Neural cell (in vitro differentiated cells): Measurements from ENCODE around the gene ASTN1. TPM values are rescaled to one million over a fixed set of nuclear protein-coding genes. Genes with fewer than 3 reads are reported as not detected.
A peak's percentile ranks its signal among the peaks of the same experiment; 100 is the strongest.

Experiments used
- H2AFZ ChIP-seq: fragments of 200-600, 300-800 bp; sonication (generic), shearing (Covaris generic); 2 replicates; pipeline ENCODE4 v1.6.0; 2014; ENCODE audit warnings: low read depth, mild to moderate bottlenecking, antibody characterized with exemption, low read length, moderate library complexity
- H3F3A ChIP-seq: fragments of 200-600 bp; shearing (Covaris generic); 2 replicates; pipeline ENCODE4 v1.6.1; 2016; ENCODE audit warnings: mild to moderate bottlenecking, moderate library complexity, mixed read lengths, antibody characterized with exemption, low read length; ENCODE audit not compliant: insufficient read depth, poor library complexity, severe bottlenecking
- H3K27ac ChIP-seq: fragments of 200-600, 300-800 bp; sonication (generic), shearing (Covaris generic); 2 replicates; pipeline ENCODE4 v1.5.1; 2014; ENCODE audit warnings: mild to moderate bottlenecking, low read length, moderate library complexity
- H3K27me3 ChIP-seq: fragments of 300-800, 200-600 bp; sonication (generic), shearing (Covaris generic); 2 replicates; pipeline ENCODE4 v1.6.0; 2014; ENCODE audit warnings: mild to moderate bottlenecking, low read depth, low read length, moderate library complexity; ENCODE audit not compliant: insufficient read depth
- H3K36me3 ChIP-seq: fragments of 300-800, 200-600 bp; sonication (generic), shearing (Covaris generic); 2 replicates; pipeline ENCODE4 v1.5.1; 2014; ENCODE audit warnings: mild to moderate bottlenecking, antibody characterized with exemption, low read length, moderate library complexity; ENCODE audit not compliant: insufficient read depth
- H3K4me2 ChIP-seq: fragments of 300-800, 200-600 bp; sonication (generic), shearing (Covaris generic); 2 replicates; pipeline ENCODE4 v1.6.0; 2014; ENCODE audit warnings: mild to moderate bottlenecking, low read length
- H3K4me3 ChIP-seq: fragments of 300-800, 200-600 bp; sonication (generic), shearing (Covaris generic); 2 replicates; pipeline ENCODE4 v1.5.1; 2014; ENCODE audit warnings: mild to moderate bottlenecking, low read length, moderate library complexity
- H3K79me2 ChIP-seq: fragments of 200-600 bp; shearing (Covaris generic); replicated peaks from 2 replicates; pipeline ENCODE4 v1.6.0; 2014; ENCODE audit warnings: mild to moderate bottlenecking, low read length, moderate library complexity; ENCODE audit not compliant: insufficient read depth
- H3K9ac ChIP-seq: fragments of 300-800, 200-600 bp; sonication (generic), shearing (Covaris generic); 2 replicates; pipeline ENCODE4 v1.6.1; 2016; ENCODE audit warnings: mild to moderate bottlenecking, low read length, mixed read lengths
- H3K9me2 ChIP-seq: fragments of 200-600 bp; shearing (Covaris generic); 2 replicates; pipeline ENCODE4 v1.6.1; 2016; ENCODE audit warnings: mild to moderate bottlenecking, low read length, mixed read lengths; ENCODE audit not compliant: insufficient read depth
- H3K9me3 ChIP-seq: fragments of 200-600, 300-800 bp; sonication (generic), shearing (Covaris generic); 2 replicates; pipeline ENCODE4 v1.6.1; 2016; ENCODE audit warnings: mild to moderate bottlenecking, mixed run types, low read length, moderate library complexity, mixed read lengths
- H4K20me1 ChIP-seq: fragments of 200-600 bp; shearing (Covaris generic); 2 replicates; pipeline ENCODE4 v1.6.1; 2016; ENCODE audit warnings: mild to moderate bottlenecking, mixed run types; ENCODE audit not compliant: insufficient read depth
- CTCF ChIP-seq: fragments of 450-650 bp; IDR thresholded peaks from 2 replicates; pipeline ENCODE4 v1.5.1; 2014; ENCODE audit warnings: antibody characterized with exemption, mild to moderate bottlenecking, moderate library complexity; ENCODE audit not compliant: poor library complexity, severe bottlenecking
- EP300 ChIP-seq: fragments of 450-650 bp; conservative IDR thresholded peaks from 2 replicates; pipeline ENCODE4 v1.6.1; 2014; ENCODE audit warnings: antibody characterized with exemption, mild to moderate bottlenecking, moderate library complexity; ENCODE audit not compliant: poor library complexity, severe bottlenecking
- EZH2 ChIP-seq: fragments of 200-600, 300-800 bp; shearing (Covaris generic), sonication (generic); IDR thresholded peaks from 2 replicates; pipeline ENCODE4 v1.6.1; 2014; ENCODE audit warnings: antibody characterized with exemption, low read length, borderline replicate concordance, mild to moderate bottlenecking; ENCODE audit not compliant: insufficient read depth, poor library complexity, severe bottlenecking
- MXI1 ChIP-seq: fragments of 450-650 bp; conservative IDR thresholded peaks from 2 replicates; pipeline ENCODE4 v1.6.1; 2014; ENCODE audit warnings: antibody characterized with exemption, mild to moderate bottlenecking; ENCODE audit not compliant: poor library complexity, severe bottlenecking
- POLR2AphosphoS5 ChIP-seq: IDR thresholded peaks from 2 replicates; pipeline ENCODE4 v1.6.1; 2012
- RAD21 ChIP-seq: fragments of 450-650 bp; conservative IDR thresholded peaks from 2 replicates; pipeline ENCODE4 v1.6.1; 2014; ENCODE audit warnings: antibody characterized with exemption, mild to moderate bottlenecking, moderate library complexity
- REST ChIP-seq: IDR thresholded peaks from 2 replicates; pipeline ENCODE4 v1.6.1; 2012; ENCODE audit warnings: borderline replicate concordance
- SMC3 ChIP-seq: fragments of 450-650 bp; conservative IDR thresholded peaks from 2 replicates; pipeline ENCODE4 v1.6.1; 2014; ENCODE audit warnings: antibody characterized with exemption, mild to moderate bottlenecking, moderate library complexity; ENCODE audit not compliant: poor library complexity
- TAF1 ChIP-seq: IDR thresholded peaks from 2 replicates; pipeline ENCODE4 v1.6.1; 2012; ENCODE audit warnings: low read depth
- polyA plus RNA-seq: library from polyadenylated mRNA; depleted of rRNA; stranded (reverse); fragments of >200 nt; gene quantifications from 2 replicates; pipeline ENCODE4 v1.2.3, GENCODE V29; 2014

ASTN1 gene
- polyA plus RNA-seq, 1 donor from 2014 or later = 33.4 TPM

GRCh38 chr1:177183836-177184235 lies 19.3 kb upstream of the ASTN1 start:
- no peaks in the 10 kb centered on the region for H3K79me2 ChIP-seq
- H3K9me2 ChIP-seq = no peaks in the 10 kb centered on the region
- TF ChIP-seq TAF1 (no peak), SMC3 (no peak), POLR2AphosphoS5 (no peak), EP300 (no peak), RAD21 (no peak), CTCF (no peak), EZH2 (no peak), REST (no peak), MXI1 (no peak)
- no peaks in the 10 kb centered on the region for H3K36me3 ChIP-seq
- no peak overlapping the region for H3K9ac ChIP-seq
- H3K27ac ChIP-seq = no peak overlapping the region
- H2AFZ ChIP-seq = no peak overlapping the region
- no peak overlapping the region for H3K4me3 ChIP-seq
- H3K9me3 ChIP-seq = no peaks in the 10 kb centered on the region
- peaks cover 6% of the 10 kb centered on the region for H3K27me3 ChIP-seq
- H4K20me1 ChIP-seq = no peaks in the 10 kb centered on the region
- H3F3A ChIP-seq = no peaks in the 10 kb centered on the region
- no peak overlapping the region for H3K4me2 ChIP-seq

GRCh38 chr1:177181631-177182291 lies 17.2 kb upstream of the ASTN1 start:
- Histone ChIP-seq H3K9me2 (no peaks in the 10 kb centered on the region), H3F3A (no peaks in the 10 kb centered on the region), H2AFZ (no peak overlapping the region), H4K20me1 (no peaks in the 10 kb centered on the region), H3K9me3 (peaks cover 1% of the 10 kb centered on the region), H3K36me3 (no peaks in the 10 kb centered on the region), H3K27ac (no peak overlapping the region), H3K4me2 (no peak overlapping the region), H3K9ac (peak overlapping the region; percentile 40), H3K79me2 (no peaks in the 10 kb centered on the region), H3K27me3 (peaks cover 6% of the 10 kb centered on the region), H3K4me3 (peak overlapping the region; percentile 64)
- TF ChIP-seq SMC3 (peak; percentile 84), POLR2AphosphoS5 (no peak), RAD21 (peak; percentile 88), REST (no peak), CTCF (peak; percentile 92)
